HG03457 (cell line): ENCODE results near the gene RNF103.
"Not testable (repeated sequence)": the region's sequence is repeated elsewhere in the genome, so short reads cannot be mapped to it uniquely, and the experiment has no call there.

Experiments
- ATAC-seq: cut with Tn5 transposase; IDR thresholded peaks from one replicate; pipeline ENCODE4 v1.9.1; 2021; ENCODE audit warnings: moderate number of reproducible peaks; ENCODE audit not compliant: unreplicated experiment

Gene RNF103, protein sequence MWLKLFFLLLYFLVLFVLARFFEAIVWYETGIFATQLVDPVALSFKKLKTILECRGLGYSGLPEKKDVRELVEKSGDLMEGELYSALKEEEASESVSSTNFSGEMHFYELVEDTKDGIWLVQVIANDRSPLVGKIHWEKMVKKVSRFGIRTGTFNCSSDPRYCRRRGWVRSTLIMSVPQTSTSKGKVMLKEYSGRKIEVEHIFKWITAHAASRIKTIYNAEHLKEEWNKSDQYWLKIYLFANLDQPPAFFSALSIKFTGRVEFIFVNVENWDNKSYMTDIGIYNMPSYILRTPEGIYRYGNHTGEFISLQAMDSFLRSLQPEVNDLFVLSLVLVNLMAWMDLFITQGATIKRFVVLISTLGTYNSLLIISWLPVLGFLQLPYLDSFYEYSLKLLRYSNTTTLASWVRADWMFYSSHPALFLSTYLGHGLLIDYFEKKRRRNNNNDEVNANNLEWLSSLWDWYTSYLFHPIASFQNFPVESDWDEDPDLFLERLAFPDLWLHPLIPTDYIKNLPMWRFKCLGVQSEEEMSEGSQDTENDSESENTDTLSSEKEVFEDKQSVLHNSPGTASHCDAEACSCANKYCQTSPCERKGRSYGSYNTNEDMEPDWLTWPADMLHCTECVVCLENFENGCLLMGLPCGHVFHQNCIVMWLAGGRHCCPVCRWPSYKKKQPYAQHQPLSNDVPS

DNA sequence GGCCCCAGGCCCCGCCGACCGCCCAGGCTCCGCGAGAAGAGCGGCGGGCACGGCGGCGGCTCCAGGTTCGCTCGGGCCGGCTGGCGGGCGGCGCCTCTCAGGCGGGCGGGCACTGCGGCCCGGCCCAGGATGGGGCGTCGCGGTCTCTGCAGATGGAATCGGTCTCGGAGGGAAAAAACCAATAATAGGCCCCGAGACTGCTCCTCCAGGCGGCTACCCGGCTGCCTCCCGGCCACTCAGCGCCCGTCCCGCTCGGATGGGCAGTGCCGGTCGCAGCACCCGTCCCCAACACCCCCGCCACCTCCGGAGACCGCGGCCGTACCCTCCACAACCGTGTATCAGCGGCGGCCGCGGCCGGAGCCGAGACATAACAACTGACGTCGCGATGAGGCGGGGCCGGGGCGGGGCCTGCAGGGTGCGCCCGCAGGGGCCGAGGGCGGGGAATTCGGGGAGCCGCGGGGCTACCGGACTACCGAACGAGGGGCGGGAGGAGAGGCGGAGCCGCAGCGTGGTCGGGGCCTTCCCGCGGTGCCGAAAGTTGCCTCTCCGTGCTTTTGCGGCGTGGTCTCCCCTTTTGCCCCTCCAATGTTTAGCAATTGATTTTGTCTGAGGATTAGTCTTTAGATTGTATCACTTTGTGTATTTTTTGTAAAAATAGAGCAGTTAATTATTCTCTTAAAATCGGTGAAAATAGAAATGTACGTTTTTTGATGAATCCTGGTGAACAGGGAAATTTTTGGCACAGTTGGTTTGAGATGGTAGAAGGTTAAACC lies at the start of gene RNF103:
TSS of gene RNF103 (minus strand) at position 372 of the 773 bp plus-strand sequence. CDS start 979 bp downstream, outside the sequence.
- peak; percentile 72 for ATAC-seq

DNA sequence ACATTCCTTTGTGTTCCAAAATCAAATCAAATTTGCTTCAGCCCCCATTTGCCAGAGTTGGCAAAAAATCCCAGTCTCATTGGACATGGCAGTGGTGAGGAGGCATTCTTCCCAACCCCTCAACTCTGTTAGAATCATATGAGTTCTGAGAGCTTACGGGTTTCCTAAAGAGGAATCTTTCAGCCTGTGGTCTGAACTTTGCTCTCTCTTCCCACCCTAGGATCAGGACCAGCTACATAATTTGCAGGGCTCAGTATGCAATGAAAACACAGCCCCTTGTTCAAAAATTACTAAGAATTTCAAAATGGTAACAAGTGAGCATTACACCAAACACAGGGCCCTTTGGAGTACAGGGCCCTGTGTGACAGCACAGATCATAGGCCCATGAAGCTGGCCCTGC lies 49.3 kb upstream of the RNF103 start:
- ATAC-seq: no peak

DNA sequence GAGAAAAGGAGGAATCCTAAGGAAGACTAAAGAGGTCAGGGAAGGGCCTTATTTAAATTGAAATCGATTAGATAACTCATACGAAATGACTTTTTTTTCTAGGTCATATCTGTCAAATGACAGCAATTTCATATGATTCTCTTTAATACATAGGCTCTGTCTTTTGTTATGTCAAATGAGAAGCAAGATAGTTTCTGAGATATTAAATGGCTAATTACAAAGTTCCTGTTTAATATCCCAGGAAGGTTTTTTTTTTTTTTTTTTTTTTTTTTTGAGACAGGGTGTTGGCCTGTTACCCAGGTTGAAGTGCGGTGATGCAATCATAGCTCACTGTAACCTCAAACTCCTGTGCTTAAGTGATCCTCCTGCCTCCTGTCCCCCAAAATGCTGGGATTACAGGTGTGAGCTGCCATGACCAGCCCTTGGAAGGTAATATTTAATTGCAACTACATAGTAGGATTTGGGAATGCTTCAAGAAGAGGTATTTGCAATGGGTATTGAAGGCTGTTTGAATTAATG lies 48.4 kb upstream of the RNF103 start:
- no peak for ATAC-seq

DNA sequence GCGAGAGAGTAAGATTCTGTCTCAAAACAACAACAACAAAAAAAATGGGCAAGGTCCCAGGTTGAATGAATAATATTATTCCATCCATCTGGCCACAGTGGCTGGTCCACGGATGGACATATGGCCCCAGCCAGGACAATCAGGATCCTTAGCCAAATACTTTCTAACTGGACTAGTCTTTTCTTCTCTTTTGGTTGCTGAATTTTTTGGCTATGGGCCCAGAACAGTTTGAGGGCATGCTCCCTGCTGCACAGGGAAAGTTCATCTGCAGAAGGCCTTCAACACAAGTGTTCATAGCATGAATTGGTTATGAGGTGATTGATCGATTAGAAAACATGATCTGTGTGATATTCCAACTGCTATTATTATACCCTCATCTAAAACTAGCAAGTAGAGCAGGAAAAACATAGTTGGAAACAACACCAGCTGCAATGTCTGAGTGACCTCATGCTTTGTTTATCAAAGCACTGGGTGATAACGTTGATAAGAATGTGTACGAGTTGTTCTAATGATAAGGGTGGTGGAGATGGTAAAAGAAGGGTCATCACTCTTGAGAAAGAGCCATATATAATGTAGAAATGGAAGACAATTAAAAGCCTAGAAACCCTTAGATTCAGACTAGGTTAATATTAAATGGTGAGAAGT lies 47.8 kb upstream of the RNF103 start:
- ATAC-seq: no peak

DNA sequence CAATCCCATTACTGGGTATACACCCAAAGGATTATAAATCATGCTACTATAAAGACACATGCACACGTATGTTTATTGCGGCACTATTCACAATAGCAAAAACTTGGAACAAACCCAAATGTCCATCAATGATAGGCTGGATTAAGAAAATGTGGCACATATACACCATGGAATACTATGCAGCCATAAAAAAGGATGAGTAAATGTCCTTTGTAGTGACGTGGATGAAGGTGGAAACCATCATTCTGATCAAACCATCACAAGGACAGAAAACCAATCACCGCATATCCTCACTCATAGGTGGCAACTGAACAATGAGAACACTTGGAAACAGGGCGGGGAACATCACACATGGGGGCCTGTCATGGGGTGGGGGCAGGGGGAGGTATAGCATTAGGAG lies 45.7 kb upstream of the RNF103 start:
- not testable (repeated sequence) for ATAC-seq

DNA sequence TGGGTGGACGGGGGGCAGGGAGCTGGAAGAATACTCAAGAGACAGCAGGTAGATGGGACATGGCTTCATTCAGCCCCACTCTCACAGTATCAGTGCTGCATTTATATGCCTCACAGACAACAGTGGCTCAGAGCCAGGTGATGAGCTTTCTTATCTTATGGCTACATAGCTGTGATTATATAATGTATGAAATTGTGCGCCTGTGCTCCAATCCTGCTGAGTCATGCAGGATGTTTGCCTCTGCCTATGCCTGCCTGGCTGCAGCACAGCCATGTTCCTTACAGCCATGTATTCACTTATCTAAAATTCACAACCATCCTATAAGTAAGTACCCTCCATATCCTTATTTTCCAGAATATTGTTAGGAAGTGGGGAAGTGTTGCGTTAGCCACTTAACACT lies 37.7 kb upstream of the RNF103 start:
- ATAC-seq: no peak

DNA sequence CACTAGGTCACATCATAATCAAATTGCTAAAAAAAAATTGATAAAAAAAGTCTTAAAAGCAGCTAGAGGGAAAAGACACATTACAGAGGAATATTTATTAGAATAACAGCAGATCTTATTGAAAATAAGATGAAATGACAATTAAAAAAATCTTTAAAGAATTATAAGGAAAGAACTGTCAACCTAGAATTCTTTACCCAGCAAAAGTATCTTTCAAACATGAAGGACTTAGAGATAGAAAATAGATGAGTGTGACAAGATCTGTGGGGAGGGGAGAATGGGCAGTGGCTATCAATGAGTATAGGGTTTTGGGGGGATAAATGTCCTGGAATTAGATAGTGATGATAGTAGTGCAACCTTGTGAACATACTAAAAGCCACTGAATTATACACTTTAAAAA lies 26.5 kb upstream of the RNF103 start:
- no peak for ATAC-seq

DNA sequence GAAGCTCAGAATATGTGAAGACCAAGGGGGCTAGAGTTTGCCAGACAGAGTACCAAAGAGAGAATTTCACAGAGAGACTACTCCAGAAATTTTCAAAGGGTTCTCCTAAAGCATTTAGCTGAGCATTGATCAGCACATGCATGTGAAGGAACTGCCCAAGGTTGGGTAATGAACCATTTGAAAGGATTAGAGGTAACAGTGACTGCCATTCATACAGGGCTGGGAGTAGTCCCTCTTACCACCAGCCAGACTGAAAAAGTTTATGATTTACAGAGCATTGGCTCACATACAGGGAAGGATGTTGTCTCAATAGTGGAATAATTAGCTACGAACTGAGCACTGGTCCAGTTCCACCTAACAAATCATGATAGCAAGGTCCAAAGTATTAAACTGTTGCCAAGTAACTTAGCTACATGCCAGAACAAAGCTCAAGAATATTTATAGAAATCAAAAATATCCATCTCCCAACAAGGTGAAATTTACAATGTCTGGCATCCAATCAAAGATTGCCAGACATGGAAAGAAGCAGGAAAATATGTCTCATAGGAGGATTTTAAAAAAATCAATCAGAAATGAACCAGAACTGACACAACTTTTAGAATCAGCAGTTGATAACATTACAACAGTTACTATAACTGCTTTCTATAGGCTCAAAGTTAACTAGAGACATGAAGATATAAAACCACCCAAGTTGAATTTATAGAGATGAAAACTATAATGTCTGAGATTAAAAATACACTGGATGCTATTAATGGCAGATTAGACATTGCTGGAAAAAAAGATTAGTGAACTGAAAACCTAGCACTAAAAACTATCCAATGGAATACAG lies 25.7 kb upstream of the RNF103 start:
- no peak for ATAC-seq

DNA sequence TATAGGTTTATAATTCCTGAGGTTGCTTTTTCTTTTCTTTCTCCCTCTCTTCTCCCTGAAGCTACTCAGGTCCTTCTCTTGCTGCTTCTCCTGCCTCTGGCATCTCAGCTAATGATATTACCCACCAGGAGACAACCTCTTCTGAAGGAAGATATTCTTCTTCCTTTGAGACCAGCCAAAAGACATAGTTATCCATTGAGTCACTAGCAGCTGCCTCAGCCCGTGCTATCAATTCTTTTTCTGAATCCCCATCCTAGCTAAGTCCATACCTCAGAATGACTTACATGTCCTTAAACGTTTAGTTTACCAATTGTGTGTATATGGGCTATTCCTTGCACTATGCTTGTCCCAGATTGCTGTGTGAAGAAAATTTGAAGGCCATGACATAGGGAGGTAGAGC lies 25.0 kb upstream of the RNF103 start:
- ATAC-seq: no peak

DNA sequence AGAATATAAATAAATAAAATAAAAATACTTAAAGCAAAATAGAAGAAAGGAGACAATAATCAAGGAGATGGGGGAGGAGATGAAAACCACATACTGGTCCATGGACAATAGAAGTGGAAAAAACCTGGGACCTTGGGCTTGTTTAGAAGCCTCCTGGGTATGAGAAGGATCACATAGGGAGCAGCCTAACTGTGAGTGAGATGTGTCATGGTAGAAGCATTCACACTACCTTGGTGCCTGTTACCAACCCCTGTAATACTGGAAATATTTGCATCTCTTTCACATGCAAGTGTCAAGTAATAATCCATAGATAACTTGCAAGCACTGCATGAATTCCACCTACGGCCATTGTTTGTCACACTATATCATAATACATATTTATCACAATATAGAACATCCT lies 23.2 kb upstream of the RNF103 start:
- no peak for ATAC-seq

DNA sequence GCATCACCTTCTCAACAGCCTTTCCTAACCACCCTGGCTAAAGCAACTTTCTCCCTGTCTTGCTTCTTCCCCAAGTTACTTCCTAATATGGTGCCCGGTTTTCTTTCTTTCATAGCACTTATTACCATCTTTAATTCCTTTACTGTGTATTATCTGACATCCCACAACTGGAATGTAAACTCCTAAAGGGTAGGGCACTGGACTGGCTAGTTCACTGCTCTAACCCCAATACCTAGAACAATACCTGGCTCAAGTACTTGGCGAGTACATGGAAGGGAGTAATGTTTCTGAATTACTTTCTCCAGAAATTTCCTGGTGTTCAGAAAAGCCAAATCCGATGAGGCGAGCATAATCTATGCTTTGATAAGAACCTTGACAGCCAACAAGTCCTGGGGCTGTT lies 22.7 kb upstream of the RNF103 start:
- ATAC-seq: no peak

DNA sequence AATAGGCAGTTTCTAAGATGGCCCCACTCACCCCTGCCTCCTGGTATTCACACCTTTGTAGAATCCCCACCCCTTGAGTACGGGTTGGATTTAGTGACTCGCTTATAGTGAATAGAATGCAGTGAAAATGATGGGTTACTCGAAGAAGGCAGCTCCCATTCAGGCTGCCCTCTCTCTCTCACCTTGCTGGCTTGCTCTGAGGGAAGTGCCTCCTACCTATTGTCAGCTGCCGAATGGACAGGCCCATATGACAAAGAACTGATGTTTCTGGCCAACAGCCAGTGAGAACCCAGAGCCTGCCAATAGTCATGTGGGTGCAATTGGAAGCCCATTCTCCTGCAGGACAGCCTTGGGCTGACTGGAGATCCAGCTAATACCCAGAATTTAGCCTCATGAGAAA lies 22.1 kb upstream of the RNF103 start:
- ATAC-seq: no peak

DNA sequence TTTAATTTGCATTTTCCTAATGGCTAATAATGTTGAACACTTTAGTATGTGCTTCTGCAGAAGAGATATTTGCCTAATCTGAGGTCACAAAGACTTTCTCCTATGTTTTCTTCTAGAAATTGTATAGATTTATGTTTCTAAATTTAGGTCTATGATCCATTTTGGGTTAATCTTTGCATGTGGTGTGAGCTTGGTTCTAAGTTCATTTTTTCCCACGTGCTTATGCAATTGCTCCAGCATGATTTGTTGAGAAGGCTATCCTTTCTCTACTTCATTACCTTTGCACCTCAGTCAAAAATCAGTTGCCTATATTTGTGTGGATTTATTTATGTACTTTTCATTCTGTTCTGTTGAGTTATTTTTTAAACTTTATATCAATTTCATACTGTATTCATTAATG lies 15.0 kb upstream of the RNF103 start:
- no peak for ATAC-seq

DNA sequence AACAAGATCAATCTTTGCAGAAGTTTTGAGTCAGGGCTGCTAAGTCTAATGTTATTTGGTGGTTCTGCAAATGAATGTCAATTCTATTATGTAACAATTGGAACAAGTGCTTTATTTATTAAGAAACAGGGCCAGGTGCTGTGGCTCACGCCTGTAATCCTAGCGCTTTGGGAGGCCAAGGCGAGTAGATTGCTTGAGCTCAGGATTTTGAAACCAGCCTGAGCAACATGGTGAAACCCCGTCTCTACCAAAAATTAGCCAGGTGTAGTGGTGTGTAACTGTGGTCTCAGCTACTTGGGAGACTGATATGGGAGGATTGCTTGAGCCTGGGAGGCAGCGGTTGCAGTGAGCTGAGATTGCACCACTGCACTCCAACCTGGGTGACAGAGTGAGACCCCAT lies 13.2 kb upstream of the RNF103 start:
- no peak for ATAC-seq

DNA sequence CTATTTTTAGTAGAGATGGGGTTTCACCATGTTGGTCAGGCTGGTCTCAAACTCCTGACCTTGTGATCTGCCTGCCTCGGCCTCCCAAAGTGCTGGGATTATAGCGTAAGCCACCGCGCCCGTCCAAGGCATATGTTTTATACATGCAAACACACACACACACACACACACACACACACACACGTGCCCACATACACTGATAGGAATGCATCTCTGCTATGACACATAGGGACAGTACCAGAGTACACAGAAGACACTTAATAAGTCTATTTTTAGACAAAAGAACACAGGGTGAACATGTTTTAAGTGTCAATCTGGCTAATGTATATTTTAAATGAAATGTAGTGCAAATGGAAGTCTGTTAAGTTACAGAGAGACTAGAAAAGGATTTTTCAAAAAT lies 10.7 kb upstream of the RNF103 start:
- no peak for ATAC-seq

DNA sequence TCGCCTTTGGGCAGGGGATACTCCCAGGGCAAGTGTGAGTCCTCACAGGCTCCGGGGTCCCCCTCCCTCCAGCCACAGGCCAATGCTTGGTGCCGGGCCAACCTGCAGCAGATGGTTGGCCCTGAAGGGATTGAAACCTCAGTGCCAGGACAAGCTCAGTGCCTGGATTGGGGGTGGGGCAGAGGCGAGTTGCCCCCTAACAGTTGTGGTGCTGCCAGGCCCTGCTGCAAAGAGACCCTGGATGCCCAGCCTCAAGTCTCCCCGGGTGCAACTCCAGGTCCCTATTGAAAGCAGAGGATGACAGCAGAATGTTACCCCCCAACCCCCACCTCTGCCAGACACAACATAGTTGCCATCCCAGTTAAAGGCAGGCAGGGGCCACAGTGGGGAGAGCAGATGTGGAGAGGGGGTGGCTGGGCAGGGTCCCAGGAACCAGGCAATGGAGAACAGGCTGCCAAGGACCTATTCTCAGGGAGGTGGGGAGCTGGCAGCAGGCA lies 9.5 kb upstream of the RNF103 start:
- ATAC-seq: no peak

DNA sequence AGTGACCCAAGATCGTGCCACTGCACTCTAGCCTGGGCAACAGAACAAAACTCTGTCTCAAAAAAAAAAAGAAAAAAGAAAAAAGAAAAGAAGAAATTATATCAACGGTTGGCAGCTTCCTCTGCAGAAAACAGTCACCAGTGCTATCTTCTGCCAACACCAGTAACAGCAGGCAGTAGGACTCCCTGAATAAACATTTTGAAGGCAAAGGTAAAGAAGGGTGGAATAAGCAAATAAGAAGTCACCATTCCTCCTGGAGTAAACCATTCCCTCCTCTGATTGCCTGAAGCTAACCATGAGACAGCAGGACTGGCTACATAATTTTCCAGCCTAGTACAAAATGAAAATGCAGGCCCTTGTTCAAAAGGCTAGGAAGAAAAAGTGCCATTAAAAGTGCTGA lies 9.0 kb upstream of the RNF103 start:
- no peak for ATAC-seq

DNA sequence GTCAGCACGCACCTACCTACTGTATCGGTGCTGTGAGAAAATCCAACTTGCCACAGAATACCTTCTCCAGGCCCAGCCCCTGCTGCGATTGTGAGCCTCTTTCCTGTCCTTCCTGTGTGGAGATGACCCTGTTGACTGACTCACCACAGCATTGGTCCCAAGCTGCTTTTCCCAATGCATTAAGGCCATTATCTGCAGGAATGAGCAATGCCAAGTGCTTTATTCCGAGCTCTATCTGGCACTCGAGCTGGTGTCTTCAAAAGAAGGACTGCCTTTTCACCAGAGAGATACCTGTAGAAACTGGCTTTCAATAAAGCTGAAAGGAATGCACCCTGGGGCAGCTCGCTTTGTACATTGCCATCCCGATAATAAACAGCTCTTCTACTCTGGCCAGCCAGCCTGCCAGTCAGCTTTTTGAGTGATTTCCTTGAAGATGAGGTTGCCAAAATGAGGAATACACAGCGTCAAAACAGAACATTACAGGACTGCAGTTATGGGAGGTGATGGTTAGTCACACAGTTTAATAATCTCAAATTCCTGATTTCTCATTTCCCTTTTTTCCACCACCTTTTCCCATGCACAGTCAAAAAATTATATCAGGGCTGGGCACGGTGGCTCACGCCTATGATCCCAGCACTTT lies 8.3 kb upstream of the RNF103 start:
- ATAC-seq: no peak

DNA sequence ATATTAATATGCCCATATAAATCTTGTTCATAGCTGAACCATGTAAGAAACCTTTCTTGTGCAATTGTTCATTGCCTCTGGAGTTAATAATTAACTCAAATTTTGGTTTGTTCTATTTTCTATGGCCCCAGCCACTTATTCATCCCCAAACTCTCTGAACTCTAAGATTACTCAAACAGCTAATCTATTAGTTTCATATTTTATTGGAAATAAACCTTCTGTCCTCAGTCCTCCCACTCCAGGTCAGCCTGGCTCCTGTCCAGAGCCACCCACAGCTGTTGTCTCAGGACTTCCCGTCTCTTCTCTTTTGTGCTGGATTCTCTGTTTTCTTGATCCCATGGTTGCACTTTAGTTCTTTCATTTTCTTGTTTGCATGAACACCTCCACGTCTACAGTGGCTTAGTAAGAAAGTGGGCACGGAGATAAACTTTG lies 4.4 kb upstream of the RNF103 start:
- ATAC-seq: no peak
